Measurements from ENCODE around the gene GRK5. TPM values are rescaled to one million over a fixed set of nuclear protein-coding genes. Genes with fewer than 3 reads are reported as not detected.

GRK5 gene
- total RNA-seq, 1 experiment from 2014 or later: 29.0 TPM

DNA sequence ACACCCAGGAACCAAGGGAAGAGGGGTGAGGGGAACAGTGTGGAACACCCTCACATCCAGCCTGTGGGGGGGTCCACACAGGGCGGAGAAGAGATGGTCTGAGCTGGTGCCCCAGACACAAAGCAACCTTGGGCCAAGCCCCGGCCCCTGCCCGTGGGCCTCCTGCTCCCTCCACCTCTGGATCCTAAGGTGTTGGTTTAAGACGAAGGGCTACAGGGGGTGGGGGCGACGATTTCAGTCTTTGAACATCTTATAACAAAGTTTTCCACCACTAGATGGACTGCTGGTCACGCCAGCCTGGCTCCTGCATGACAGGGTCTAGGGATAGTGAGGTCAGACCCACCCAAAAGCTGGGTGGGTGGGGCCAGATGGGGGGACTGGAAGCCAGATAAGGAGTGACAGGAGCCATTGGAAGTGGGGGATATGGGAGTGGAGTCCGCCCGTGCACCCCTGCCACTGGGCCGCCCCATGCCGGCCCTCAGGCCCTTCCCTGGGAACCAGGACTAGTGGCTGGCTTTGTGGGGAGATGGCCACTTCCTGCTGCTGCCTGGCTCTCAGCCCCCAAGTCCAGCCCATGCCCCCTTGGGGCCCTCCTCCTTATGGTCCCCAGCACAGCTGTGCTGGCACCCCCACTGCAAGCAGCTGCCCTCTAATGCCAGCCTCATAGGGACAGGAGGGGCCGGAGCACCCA is 236.7 kb downstream of the GRK5 start:
- Histone ChIP-seq H3K27me3 (ENCODE audit: control insufficient read depth, insufficient read depth, low read length) (no peaks in the 10 kb centered on the region), H3K4me1 (ENCODE audit: control insufficient read depth, insufficient read depth, low read length) (no peaks in the 10 kb centered on the region), H3K9me3 (ENCODE audit: control insufficient read depth, insufficient read depth, low read depth, low read length) (no peaks in the 10 kb centered on the region), H3K4me3 (ENCODE audit: low read depth in 2 of 2, low read length in 2 of 2) (no peak overlapping the region), H3K36me3 (ENCODE audit: control insufficient read depth, insufficient read depth, low read length) (no peaks in the 10 kb centered on the region), H3K27ac (ENCODE audit: low read length) (no peak overlapping the region)
- in situ Hi-C loops (cut with HindIII; ENCODE audit: low pct_unique_long_range_greater_than_20kb, low sequenced_read_pairs) (no loop called here), intact Hi-C loops (cut with micrococcal nuclease; ENCODE audit: unreplicated experiment) (no loop called here)
- CTCF ChIA-PET: interaction anchor here (1.0 kb wide), 1 partner anchor 254 kb away, joined by 4 read pairs; no protein-coding TSS in a partner anchor
- TF ChIP-seq SIN3A (IDR thresholded peaks at IDR 0.05; ENCODE audit: borderline replicate concordance, insufficient read depth, low read depth, low read length) (no peak), TCF7L2 (IDR thresholded peaks at IDR 0.05; ENCODE audit: low read depth, low read length) (no peak), POLR2AphosphoS5 (IDR thresholded peaks at IDR 0.05; ENCODE audit: low read depth, low read length) (no peak)
- TF ChIP-seq, protein P1, sequence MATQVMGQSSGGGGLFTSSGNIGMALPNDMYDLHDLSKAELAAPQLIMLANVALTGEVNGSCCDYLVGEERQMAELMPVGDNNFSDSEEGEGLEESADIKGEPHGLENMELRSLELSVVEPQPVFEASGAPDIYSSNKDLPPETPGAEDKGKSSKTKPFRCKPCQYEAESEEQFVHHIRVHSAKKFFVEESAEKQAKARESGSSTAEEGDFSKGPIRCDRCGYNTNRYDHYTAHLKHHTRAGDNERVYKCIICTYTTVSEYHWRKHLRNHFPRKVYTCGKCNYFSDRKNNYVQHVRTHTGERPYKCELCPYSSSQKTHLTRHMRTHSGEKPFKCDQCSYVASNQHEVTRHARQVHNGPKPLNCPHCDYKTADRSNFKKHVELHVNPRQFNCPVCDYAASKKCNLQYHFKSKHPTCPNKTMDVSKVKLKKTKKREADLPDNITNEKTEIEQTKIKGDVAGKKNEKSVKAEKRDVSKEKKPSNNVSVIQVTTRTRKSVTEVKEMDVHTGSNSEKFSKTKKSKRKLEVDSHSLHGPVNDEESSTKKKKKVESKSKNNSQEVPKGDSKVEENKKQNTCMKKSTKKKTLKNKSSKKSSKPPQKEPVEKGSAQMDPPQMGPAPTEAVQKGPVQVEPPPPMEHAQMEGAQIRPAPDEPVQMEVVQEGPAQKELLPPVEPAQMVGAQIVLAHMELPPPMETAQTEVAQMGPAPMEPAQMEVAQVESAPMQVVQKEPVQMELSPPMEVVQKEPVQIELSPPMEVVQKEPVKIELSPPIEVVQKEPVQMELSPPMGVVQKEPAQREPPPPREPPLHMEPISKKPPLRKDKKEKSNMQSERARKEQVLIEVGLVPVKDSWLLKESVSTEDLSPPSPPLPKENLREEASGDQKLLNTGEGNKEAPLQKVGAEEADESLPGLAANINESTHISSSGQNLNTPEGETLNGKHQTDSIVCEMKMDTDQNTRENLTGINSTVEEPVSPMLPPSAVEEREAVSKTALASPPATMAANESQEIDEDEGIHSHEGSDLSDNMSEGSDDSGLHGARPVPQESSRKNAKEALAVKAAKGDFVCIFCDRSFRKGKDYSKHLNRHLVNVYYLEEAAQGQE (IDR thresholded peaks at IDR 0.05; ENCODE audit: insufficient read depth in 1 of 2, low read depth in 2 of 2, low read length in 1 of 2): no peak
- TF ChIP-seq, protein P2, sequence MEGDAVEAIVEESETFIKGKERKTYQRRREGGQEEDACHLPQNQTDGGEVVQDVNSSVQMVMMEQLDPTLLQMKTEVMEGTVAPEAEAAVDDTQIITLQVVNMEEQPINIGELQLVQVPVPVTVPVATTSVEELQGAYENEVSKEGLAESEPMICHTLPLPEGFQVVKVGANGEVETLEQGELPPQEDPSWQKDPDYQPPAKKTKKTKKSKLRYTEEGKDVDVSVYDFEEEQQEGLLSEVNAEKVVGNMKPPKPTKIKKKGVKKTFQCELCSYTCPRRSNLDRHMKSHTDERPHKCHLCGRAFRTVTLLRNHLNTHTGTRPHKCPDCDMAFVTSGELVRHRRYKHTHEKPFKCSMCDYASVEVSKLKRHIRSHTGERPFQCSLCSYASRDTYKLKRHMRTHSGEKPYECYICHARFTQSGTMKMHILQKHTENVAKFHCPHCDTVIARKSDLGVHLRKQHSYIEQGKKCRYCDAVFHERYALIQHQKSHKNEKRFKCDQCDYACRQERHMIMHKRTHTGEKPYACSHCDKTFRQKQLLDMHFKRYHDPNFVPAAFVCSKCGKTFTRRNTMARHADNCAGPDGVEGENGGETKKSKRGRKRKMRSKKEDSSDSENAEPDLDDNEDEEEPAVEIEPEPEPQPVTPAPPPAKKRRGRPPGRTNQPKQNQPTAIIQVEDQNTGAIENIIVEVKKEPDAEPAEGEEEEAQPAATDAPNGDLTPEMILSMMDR (IDR thresholded peaks at IDR 0.05): no peak
- BruUV-seq (replicated peaks): no TSS peak
- DNase-seq (ENCODE audit: low read depth, low spot score) (no peak), ATAC-seq (no peak)
- POLR2A ChIA-PET: no interaction called here

DNA sequence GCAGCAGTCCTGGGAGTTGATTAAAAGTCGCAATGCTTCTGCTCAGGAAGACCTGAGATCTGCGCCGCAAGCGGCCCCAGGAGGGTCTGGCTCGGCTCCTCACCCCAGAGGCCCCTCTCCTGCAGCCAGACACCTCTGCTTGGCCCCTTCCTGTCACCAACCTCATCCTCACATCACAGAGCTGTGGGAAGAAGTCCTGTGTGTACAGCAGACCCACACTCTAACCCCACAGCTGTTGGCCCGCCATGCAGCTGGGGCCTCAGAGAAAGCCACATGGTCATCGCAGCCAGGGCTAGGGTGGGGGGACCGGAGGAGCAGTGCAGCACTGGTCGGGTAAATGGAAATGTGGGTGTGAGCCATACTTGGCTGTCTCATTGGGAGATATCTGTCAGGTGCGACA is 237.5 kb downstream of the GRK5 start:
- TF ChIP-seq, protein P2 (IDR thresholded peaks at IDR 0.05): no peak
- TF ChIP-seq POLR2AphosphoS5 (IDR thresholded peaks at IDR 0.05; ENCODE audit: low read depth, low read length) (no peak), TCF7L2 (IDR thresholded peaks at IDR 0.05; ENCODE audit: low read depth, low read length) (no peak), SIN3A (IDR thresholded peaks at IDR 0.05; ENCODE audit: borderline replicate concordance, insufficient read depth, low read depth, low read length) (no peak)
- TF ChIP-seq, protein P1 (IDR thresholded peaks at IDR 0.05; ENCODE audit: insufficient read depth in 1 of 2, low read depth in 2 of 2, low read length in 1 of 2): no peak
- in situ Hi-C loops (cut with HindIII; ENCODE audit: low pct_unique_long_range_greater_than_20kb, low sequenced_read_pairs) (no loop called here), intact Hi-C loops (cut with micrococcal nuclease; ENCODE audit: unreplicated experiment) (loop anchor here (1.0 kb wide), 1 partner anchor 246 kb away; no protein-coding TSS in a partner anchor)
- H3K4me3 ChIP-seq (ENCODE audit: low read depth in 2 of 2, low read length in 2 of 2): no peak overlapping the region
- DNase-seq (ENCODE audit: low read depth, low spot score) (no peak), ATAC-seq (peak; percentile 28)
- H3K9me3 ChIP-seq (ENCODE audit: control insufficient read depth, insufficient read depth, low read depth, low read length): no peaks in the 10 kb centered on the region
- H3K36me3 ChIP-seq (ENCODE audit: control insufficient read depth, insufficient read depth, low read length): no peaks in the 10 kb centered on the region
- BruUV-seq (replicated peaks): no TSS peak
- H3K27me3 ChIP-seq (ENCODE audit: control insufficient read depth, insufficient read depth, low read length): no peaks in the 10 kb centered on the region
- H3K27ac ChIP-seq (ENCODE audit: low read length): no peak overlapping the region
- POLR2A ChIA-PET: no interaction called here
- H3K4me1 ChIP-seq (ENCODE audit: control insufficient read depth, insufficient read depth, low read length): peaks cover 1% of the 10 kb centered on the region; the same call in 1 of the 2 replicates
- CTCF ChIA-PET: interaction anchor here (0.5 to 1.7 kb wide), 11 partner anchors 14 to 287 kb away, joined by 3 to 31 read pairs (median 4); no protein-coding TSS in a partner anchor

Data from Panc1 (cell line).